Measurements from ENCODE around the gene SLC35F3. TPM values are rescaled to one million over a fixed set of nuclear protein-coding genes. Genes with fewer than 3 reads are reported as not detected.

The SLC35F3 gene
- total and polyA plus RNA-seq, 9 donors: 0.04 to 0.69 (median 0.17) TPM; not detected in 3

GRCh38 chr1:234369784-234370183 is 465.3 kb downstream of the SLC35F3 start:
- no peak for DNase-seq
- peaks cover 3% of the 10 kb centered on the region for H3K4me1 ChIP-seq (ENCODE audit: insufficient read depth)
- H3K27ac ChIP-seq: no peak overlapping the region
- intact Hi-C loops (cut with DNase I): no loop called here
- H3K9me3 ChIP-seq: no peaks in the 10 kb centered on the region
- TF ChIP-seq CTCF (IDR thresholded peaks at IDR 0.05): no peak
- TF ChIP-seq EP300 (IDR thresholded peaks at IDR 0.05): no peak
- TF ChIP-seq POLR2A (IDR thresholded peaks at IDR 0.05): no peak
- H3K27me3 ChIP-seq: no peaks in the 10 kb centered on the region
- 75 to 94% (median 79%) methylated on average over 1 of the region's 1 CpG for WGBS, 3 donors
- H3K36me3 ChIP-seq: no peaks in the 10 kb centered on the region
- H3K4me3 ChIP-seq: no peak overlapping the region

DNA sequence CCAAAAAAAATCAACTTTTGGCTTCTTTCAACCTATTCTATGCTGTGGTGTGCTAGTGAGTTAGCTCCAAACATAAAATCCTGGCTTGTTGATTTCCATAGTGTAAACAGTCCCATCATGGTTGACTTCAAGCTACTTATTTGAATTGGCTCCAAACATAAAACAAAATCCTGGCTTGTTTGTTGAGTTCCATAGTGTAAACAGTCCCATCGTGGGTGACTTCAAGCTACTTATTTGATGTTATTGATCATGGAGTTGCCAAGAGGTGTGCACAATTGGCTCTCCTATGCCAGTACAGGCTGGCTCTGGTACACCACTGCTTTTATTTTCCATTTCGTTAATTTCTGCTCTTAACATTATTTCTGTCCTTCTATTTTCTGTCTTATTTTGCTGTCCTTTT is 466.9 kb downstream of the SLC35F3 start:
- H3K4me3 ChIP-seq: no peak overlapping the region
- no peaks in the 10 kb centered on the region for H3K36me3 ChIP-seq
- TF ChIP-seq POLR2A (IDR thresholded peaks at IDR 0.05): no peak
- no peak for TF ChIP-seq CTCF (IDR thresholded peaks at IDR 0.05)
- TF ChIP-seq EP300 (IDR thresholded peaks at IDR 0.05): no peak
- 37 to 55% (median 48%) methylated on average over 2 of the region's 2 CpGs for WGBS, 3 donors
- intact Hi-C loops (cut with DNase I): no loop called here
- H3K9me3 ChIP-seq: no peaks in the 10 kb centered on the region
- peaks cover 5% of the 10 kb centered on the region for H3K4me1 ChIP-seq (ENCODE audit: insufficient read depth)
- H3K27me3 ChIP-seq: no peaks in the 10 kb centered on the region
- H3K27ac ChIP-seq: no peak overlapping the region
- DNase-seq: no peak

DNA sequence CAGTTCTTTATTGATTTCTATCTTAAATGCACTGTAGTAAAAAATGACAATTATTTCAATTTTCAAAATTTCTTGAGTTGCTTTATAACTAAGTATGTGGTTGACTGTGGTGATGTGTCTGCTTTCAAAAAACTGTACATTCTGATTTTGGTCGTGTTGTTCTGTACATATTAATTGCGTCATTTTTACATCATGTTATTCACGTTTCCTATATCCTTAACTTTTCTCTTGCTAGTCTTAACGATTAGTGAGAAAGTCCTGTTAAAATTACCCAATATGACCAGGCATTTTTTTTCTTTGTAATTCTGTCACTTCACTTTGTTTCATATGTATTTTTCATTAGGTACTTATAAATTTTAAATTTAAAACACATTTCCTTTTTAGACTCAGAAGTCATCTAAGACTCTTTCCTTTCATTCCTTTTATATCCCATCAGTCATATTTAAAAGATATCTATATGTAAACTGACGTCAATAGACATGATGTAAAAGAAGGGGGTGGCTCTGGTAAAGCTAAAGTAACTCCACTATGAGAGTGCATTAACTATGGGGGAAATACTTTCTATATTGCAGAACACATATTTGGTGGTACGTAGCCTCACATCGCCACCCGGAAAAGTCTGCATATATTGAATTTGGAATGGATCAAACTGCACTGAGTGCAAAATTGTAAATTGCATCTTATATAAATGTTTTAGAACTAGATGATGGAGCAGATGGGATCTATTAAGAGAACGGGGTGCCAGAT is 467.7 kb downstream of the SLC35F3 start:
- intact Hi-C loops (cut with DNase I): no loop called here
- Histone ChIP-seq H3K4me3 (peak overlapping the region; percentile 83), H3K27me3 (no peaks in the 10 kb centered on the region), H3K4me1 (ENCODE audit: insufficient read depth) (peaks cover 5% of the 10 kb centered on the region), H3K9me3 (no peaks in the 10 kb centered on the region), H3K27ac (peak overlapping the region in 1 of 2 donors; percentile 76), H3K36me3 (no peaks in the 10 kb centered on the region)
- WGBS, 3 donors: 44 to 53% (median 53%) methylated on average over 9 of the region's 9 CpGs
- no peak for DNase-seq
- no peak for TF ChIP-seq POLR2A (IDR thresholded peaks at IDR 0.05)

GRCh38 chr1:234373064-234373958 is 468.8 kb downstream of the SLC35F3 start, which contains the start of gene COA6:
TSS of gene COA6 (plus strand) at chr1:234373456. CDS start at chr1:234373467, 11 bp downstream.
- DNase-seq: peak; percentile 80 to 89 (median 83)
- Histone ChIP-seq H3K27me3 (no peaks in the 10 kb centered on the region), H3K4me1 (ENCODE audit: insufficient read depth) (peaks cover 5% of the 10 kb centered on the region), H3K9me3 (no peaks in the 10 kb centered on the region), H3K27ac (peak within 1 kb of the TSS; percentile 42 to 76), H3K4me3 (peak within 1 kb of the TSS; percentile 83), H3K36me3 (no peaks in the 10 kb centered on the region)
- intact Hi-C loops (cut with DNase I): no loop called here
- TF ChIP-seq POLR2A (IDR thresholded peaks at IDR 0.05): peak; percentile 34
- peak in 2 of 3 donors; percentile 10 to 19 for TF ChIP-seq CTCF (IDR thresholded peaks at IDR 0.05)
- TF ChIP-seq EP300 (IDR thresholded peaks at IDR 0.05): no peak
- 0 to 1% (median 0%) methylated on average over 48 to 62 of the region's 62 CpGs for WGBS, 3 donors

Data from ovary (tissue), 9 donors.